Lower lobe of right lung (tissue), 2 donors: Measurements from ENCODE around the gene HSPBP1. TPM values are rescaled to one million over a fixed set of nuclear protein-coding genes. Genes with fewer than 3 reads are reported as not detected.
A peak's percentile ranks its signal among the peaks of the same experiment; 100 is the strongest.

Source experiments
- ATAC-seq, 2 donors: fragments of 200-7000 bp; cut with Tn5 transposase; one replicate each; pipeline ENCODE4 v1.9.1; 2020 to 2022; ENCODE audit warnings: mild to moderate bottlenecking in 2 of 2, moderate library complexity in 2 of 2
- DNase-seq: peaks from one replicate; pipeline ENCODE4 v3.0.0-alpha.2; 2020
- H3K27ac ChIP-seq: fragments of 200-600 bp; one replicate; pipeline ENCODE4 v1.8.0; 2022
- H3K27me3 ChIP-seq: fragments of 200-600 bp; one replicate; pipeline ENCODE4 v1.8.0; 2022; ENCODE audit warnings: low read depth
- H3K36me3 ChIP-seq: fragments of 200-600 bp; one replicate; pipeline ENCODE4 v1.8.0; 2022; ENCODE audit warnings: mild to moderate bottlenecking
- H3K4me1 ChIP-seq: fragments of 200-600 bp; one replicate; pipeline ENCODE4 v1.8.0; 2022
- H3K4me3 ChIP-seq: fragments of 200-600 bp; one replicate; pipeline ENCODE4 v1.8.0; 2022; ENCODE audit warnings: mild to moderate bottlenecking
- H3K9me3 ChIP-seq: fragments of 200-600 bp; one replicate; pipeline ENCODE4 v1.8.0; 2022
- CTCF ChIP-seq: fragments of 200-600 bp; IDR thresholded peaks from one replicate; pipeline ENCODE4 v1.8.0; 2022; ENCODE audit warnings: antibody characterized with exemption, mild to moderate bottlenecking
- intact Hi-C: fragments of 100-400 bp; cut with DNase I; formaldehyde crosslinking; loops from one replicate; pipeline ENCODE4 v1.11.0; 2022
- total RNA-seq: library from RNA; stranded (reverse); fragmentation: NEBNext Ultra II Directional; extraction: Animal tissue kit (Norgen Biotek cat#: 25700); gene quantifications from one replicate; pipeline ENCODE4 v1.2.1, GENCODE V29; 2021
- donor health status: DM: no; HTN: yes; CAD: no; lungs with severe emphysema.

HSPBP1 gene
- total RNA-seq, 1 donor from 2014 or later, result 23.9 TPM

GRCh38 chr19:55258828-55259539 is 20.9 kb downstream of the HSPBP1 start, which contains the start of gene PPP6R1:
Gene PPP6R1, minus strand, starts transcription at chr19:55259017. Its CDS starts 11,914 bp downstream, at chr19:55247103.
- intact Hi-C loops, result no loop called here
- ATAC-seq (peak; percentile 96 to 97), DNase-seq (peak; percentile 96)
- Histone ChIP-seq H3K27ac (peak within 1 kb of the TSS; percentile 89), H3K4me1 (peaks cover 48% of the 10 kb centered on the region), H3K27me3 (no peaks in the 10 kb centered on the region), H3K36me3 (peaks cover 4% of the 10 kb centered on the region), H3K9me3 (no peaks in the 10 kb centered on the region), H3K4me3 (peak within 1 kb of the TSS; percentile 94)
- no peak for TF ChIP-seq CTCF

- peak; percentile 4 to 35 for ATAC-seq
- no peak for TF ChIP-seq CTCF
- peaks cover 4% of the 10 kb centered on the region for H3K36me3 ChIP-seq
- peaks cover 53% of the 10 kb centered on the region for H3K4me1 ChIP-seq
- no peaks in the 10 kb centered on the region for H3K9me3 ChIP-seq
- H3K27me3 ChIP-seq, result no peaks in the 10 kb centered on the region
- peak overlapping the region; percentile 94 for H3K4me3 ChIP-seq
- peak; percentile 60 for DNase-seq
- intact Hi-C loops, result no loop called here
- H3K27ac ChIP-seq, result peak overlapping the region; percentile 89
These were observed 21.5 kb downstream of the HSPBP1 start for GRCh38 chr19:55258476-55258827.

GRCh38 chr19:55257461-55258420 is 22.2 kb downstream of the HSPBP1 start:
- DNase-seq (no peak), ATAC-seq (no peak)
- no peak for TF ChIP-seq CTCF
- Histone ChIP-seq H3K4me1 (peaks cover 60% of the 10 kb centered on the region), H3K36me3 (peaks cover 4% of the 10 kb centered on the region), H3K27ac (peak overlapping the region; percentile 89), H3K27me3 (no peaks in the 10 kb centered on the region), H3K4me3 (peak overlapping the region; percentile 94), H3K9me3 (no peaks in the 10 kb centered on the region)
- intact Hi-C loops, result no loop called here

GRCh38 chr19:55256562-55257460 is 23.1 kb downstream of the HSPBP1 start:
- Histone ChIP-seq H3K4me1 (peaks cover 69% of the 10 kb centered on the region), H3K36me3 (no peaks in the 10 kb centered on the region), H3K27me3 (no peaks in the 10 kb centered on the region), H3K4me3 (peak overlapping the region; percentile 94), H3K27ac (peak overlapping the region; percentile 89), H3K9me3 (no peaks in the 10 kb centered on the region)
- DNase-seq (no peak), ATAC-seq (no peak)
- intact Hi-C loops, result no loop called here
- TF ChIP-seq CTCF, result no peak
